ENCODE data around the gene TMEM208. TPM values are rescaled to one million over a fixed set of nuclear protein-coding genes. Genes with fewer than 3 reads are reported as not detected.

Gene TMEM208
- total and polyA plus RNA-seq, 2 of the 8 experiments (the other 6 are each of a cell fraction or from before 2014, with no cell fraction given), result 37.7 to 100.0 TPM

GRCh38 chr16:67265834-67266233, 38.9 kb downstream of the TMEM208 start:
- WGBS, 2 experiments (ENCODE audit: extremely low coverage in 1 of 2, insufficient coverage in 1 of 2, insufficient read length in 1 of 2, insufficient replicate concordance in 2 of 2, low coverage in 1 of 2, low lambda C conversion rate in 2 of 2, missing lambda C conversion rate in 1 of 2), result 81% methylated on average over 7 of the region's 8 CpGs; no CpG with 5 or more reads in 1 of the 2 experiments
- ChIA-PET POLR2A (ENCODE audit: partially characterized antibody) (interaction anchor here (0.6 to 2.3 kb wide), 5 partner anchors 13 to 142 kb away, joined by 3 to 8 read pairs (median 4); no protein-coding TSS in a partner anchor), CTCF (ENCODE audit: partially characterized antibody) (interaction anchor here (0.6 to 14.4 kb wide), 14 partner anchors 8 to 215 kb away, joined by 3 to 217 read pairs (median 4); partner anchors contain the start of genes ATP6V0D1, PLEKHG4 and TPPP3)
- H4K20me1 ChIP-seq (replicated peaks in 1 of 2; ENCODE audit: control insufficient read depth in 1 of 2, insufficient read depth in 2 of 2, low read length in 2 of 2), result peaks cover 2 to 4% of the 10 kb centered on the region in 2 experiments
- FAIRE-seq (no peak), DNase-seq (ENCODE audit: low read depth in 1 of 2, low spot score in 2 of 2) (no peak)
- H3K23ac ChIP-seq (ENCODE audit: insufficient read length), result no peak overlapping the region
- no peak overlapping the region for H2BK5ac ChIP-seq (ENCODE audit: low read depth, low read length)
- no peak overlapping the region for H3K18ac ChIP-seq (ENCODE audit: extremely low read depth, low read length)
- H3K4me2 ChIP-seq (ENCODE audit: insufficient read depth in 1 of 2, low read depth in 2 of 2, low read length in 2 of 2), result no peak overlapping the region
- H4K91ac ChIP-seq (replicated peaks; ENCODE audit: insufficient read length, low read length), result no peak overlapping the region
- no peak overlapping the region for H3K56ac ChIP-seq (replicated peaks; ENCODE audit: insufficient read length, low read depth, low read length)
- no peak overlapping the region for H4K5ac ChIP-seq (ENCODE audit: insufficient read length, low read depth, low read length)
- no peak overlapping the region; the same call in 1 of the 2 replicates for H2BK15ac ChIP-seq (ENCODE audit: low read length)
- H3K27me3 ChIP-seq (replicated peaks in 1 of 4; ENCODE audit: control insufficient read depth in 3 of 4, extremely low read depth in 1 of 4, insufficient read depth in 3 of 4, low read length in 3 of 4), result no peaks in the 10 kb centered on the region; a peak in 1 of 7 replicates
- H2BK120ac ChIP-seq (replicated peaks; ENCODE audit: low read depth, low read length), result no peak overlapping the region
- H3K9me3 ChIP-seq (ENCODE audit: insufficient read depth in 2 of 2, low read depth in 1 of 2, low read length in 1 of 2), result no peaks in the 10 kb centered on the region
- H2BK12ac ChIP-seq (ENCODE audit: low read depth, low read length), result no peak overlapping the region
- no peak overlapping the region for H4K8ac ChIP-seq (ENCODE audit: extremely low read depth, insufficient read depth, low read length)
- H3K79me2 ChIP-seq (ENCODE audit: control insufficient read depth in 1 of 2, insufficient read depth in 2 of 2, low read length in 2 of 2), result no peaks in the 10 kb centered on the region
- no peak overlapping the region for H3K14ac ChIP-seq (ENCODE audit: insufficient read length)
- H2BK20ac ChIP-seq (ENCODE audit: low read length), result no peak overlapping the region
- no peak overlapping the region for H2AK5ac ChIP-seq (ENCODE audit: low read depth, low read length)
- no peak overlapping the region for H2AFZ ChIP-seq (ENCODE audit: low read length)
- H3K79me1 ChIP-seq (ENCODE audit: low read depth, low read length), result no peaks in the 10 kb centered on the region
- H3K9ac ChIP-seq (replicated peaks in 1 of 4; ENCODE audit: extremely low read depth in 1 of 4, low read depth in 3 of 4, low read length in 3 of 4), result no peak overlapping the region
- no peaks in the 10 kb centered on the region for H3K23me2 ChIP-seq (ENCODE audit: low read depth, low read length)
- H3K27ac ChIP-seq (ENCODE audit: low read depth, low read length), result no peak overlapping the region
- no peak overlapping the region for H3K4me3 ChIP-seq (ENCODE audit: extremely low read depth in 1 of 4, insufficient read depth in 2 of 4, low read depth in 3 of 4, low read length in 4 of 4)
- no peaks in the 10 kb centered on the region; a peak in 1 of 8 replicates for H3K36me3 ChIP-seq (ENCODE audit: control insufficient read depth in 2 of 4, insufficient read depth in 4 of 4, low read length in 3 of 4)
- H3K4ac ChIP-seq (replicated peaks; ENCODE audit: insufficient read length, low read depth, low read length), result no peak overlapping the region
- no peaks in the 10 kb centered on the region; a peak in 1 of 7 replicates for H3K4me1 ChIP-seq (replicated peaks in 1 of 4; ENCODE audit: control insufficient read depth in 3 of 4, insufficient read depth in 4 of 4, low read length in 3 of 4)
- TF ChIP-seq TBP (IDR thresholded peaks at IDR 0.05; ENCODE audit: low read depth, low read length) (no peak), SIRT6 (IDR thresholded peaks at IDR 0.05; ENCODE audit: low read length) (no peak), TAF1 (IDR thresholded peaks at IDR 0.05; ENCODE audit: low read depth, low read length) (no peak), MAFK (IDR thresholded peaks at IDR 0.05; ENCODE audit: low read depth, low read length) (no peak)
